Measurements from ENCODE around the gene HEATR1. TPM values are rescaled to one million over a fixed set of nuclear protein-coding genes. Genes with fewer than 3 reads are reported as not detected.
A peak's percentile ranks its signal among the peaks of the same experiment; 100 is the strongest.

Gene HEATR1
- polyA plus RNA-seq, 1 of the 3 experiments (the other 2 are of a cell fraction) = 10.6 TPM

GRCh38 chr1:236523704-236524141 is 80.6 kb downstream of the HEATR1 start, which contains the start of gene LGALS8:
Gene LGALS8 (plus strand): TSS chr1:236523982. CDS start chr1:236526071, 2,089 bp downstream.
- Histone ChIP-seq H3K9me3 (no peaks in the 10 kb centered on the region), H4K20me1 (ENCODE audit: insufficient read depth) (no peaks in the 10 kb centered on the region), H3K79me2 (ENCODE audit: insufficient read depth) (peaks cover 9% of the 10 kb centered on the region), H3K4me1 (ENCODE audit: control insufficient read depth in 1 of 2, insufficient read depth in 2 of 2, low read depth in 1 of 2, low read length in 1 of 2) (peaks cover 0 to 8% of the 10 kb centered on the region in 2 experiments; a peak in 2 of 4 replicates), H3K4me3 (ENCODE audit: low read depth in 2 of 2, low read length in 1 of 2) (peak within 1 kb of the TSS; percentile 67 to 81), H3K9ac (peak within 1 kb of the TSS; percentile 65), H2AFZ (ENCODE audit: low read depth) (peak within 1 kb of the TSS; percentile 97), H3K4me2 (peak within 1 kb of the TSS; percentile 85), H3K36me3 (replicated peaks in 1 of 2; ENCODE audit: control insufficient read depth in 1 of 2, insufficient read depth in 2 of 2, low read length in 1 of 2) (peaks cover 4 to 15% of the 10 kb centered on the region in 2 experiments), H3K9me2 (no peaks in the 10 kb centered on the region), H3K27ac (ENCODE audit: low read depth in 2 of 2, low read length in 1 of 2) (peak within 1 kb of the TSS; percentile 7 to 40; a peak in 3 of 4 replicates), H3F3A (replicated peaks; ENCODE audit: insufficient read depth) (no peaks in the 10 kb centered on the region), H3K27me3 (ENCODE audit: insufficient read depth) (no peaks in the 10 kb centered on the region)
- DNase-seq = peak; percentile 93
- POLR2A ChIA-PET = interaction anchor here (0.5 kb wide), 1 partner anchor 85 kb away, joined by 3 read pairs; no protein-coding TSS in a partner anchor
- TF ChIP-seq MEF2A (IDR thresholded peaks at IDR 0.05; ENCODE audit: borderline replicate concordance, low read depth) (no peak), CHD2 (IDR thresholded peaks at IDR 0.05; ENCODE audit: low read length, partially characterized antibody) (peak; percentile 54), PBX3 (IDR thresholded peaks at IDR 0.05) (no peak; the same call in 1 of the 2 replicates), ZBTB33 (IDR thresholded peaks at IDR 0.05; ENCODE audit: borderline replicate concordance, low read depth) (no peak), RXRA (IDR thresholded peaks at IDR 0.05; ENCODE audit: borderline replicate concordance, low read depth) (no peak), MAX (IDR thresholded peaks at IDR 0.05; ENCODE audit: low read depth) (peak; percentile 58), YY1 (IDR thresholded peaks at IDR 0.05; ENCODE audit: low read depth) (no peak), JUND (IDR thresholded peaks at IDR 0.05) (no peak), FOXJ3 (CRISPR knock-in tag; IDR thresholded peaks at IDR 0.05) (no peak), RFX5 (IDR thresholded peaks at IDR 0.05; ENCODE audit: low read length) (no peak), GABPA (IDR thresholded peaks at IDR 0.05; ENCODE audit: low read depth) (no peak; the same call in 1 of the 2 replicates), USF2 (IDR thresholded peaks at IDR 0.05; ENCODE audit: borderline replicate concordance, low read depth, low read length) (no peak), ELF1 (IDR thresholded peaks at IDR 0.05) (peak; percentile 46; the same call in 1 of the 2 replicates), RCOR1 (IDR thresholded peaks at IDR 0.05; ENCODE audit: low read length) (no peak), EP300 (IDR thresholded peaks at IDR 0.05; ENCODE audit: borderline replicate concordance in 1 of 2, low read depth in 1 of 2, low read length in 1 of 2) (no peak), REST (IDR thresholded peaks at IDR 0.05; ENCODE audit: low read depth, low read length) (no peak), MXI1 (IDR thresholded peaks at IDR 0.05; ENCODE audit: low read depth, low read length) (peak; percentile 68; the same call in 1 of the 2 replicates), TCF12 (IDR thresholded peaks at IDR 0.05) (no peak), SIN3A (IDR thresholded peaks at IDR 0.05; ENCODE audit: borderline replicate concordance, low read depth, low read length) (no peak), IRF3 (IDR thresholded peaks at IDR 0.05; ENCODE audit: low read depth, low read length) (no peak), NRF1 (IDR thresholded peaks at IDR 0.05; ENCODE audit: low read depth, low read length) (no peak), TAF1 (IDR thresholded peaks at IDR 0.05; ENCODE audit: borderline replicate concordance, low read depth, low read length) (peak; percentile 50; the same call in 1 of the 2 replicates), GATA2 (CRISPR knock-in tag; IDR thresholded peaks at IDR 0.05) (no peak), NFIC (IDR thresholded peaks at IDR 0.05; ENCODE audit: borderline replicate concordance) (no peak)
- WGBS (ENCODE audit: low lambda C conversion rate) = 4% methylated on average over 10 of the region's 35 CpGs
- CTCF ChIA-PET = interaction anchor here (1.1 kb wide), 1 partner anchor 14 kb away, joined by 3 read pairs; no protein-coding TSS in a partner anchor
